ENCODE data around the gene TEX44.

- TF ChIP-seq EZH2phosphoT487 (IDR thresholded peaks at IDR 0.05; ENCODE audit: borderline replicate concordance, low read length) = no peak
- TF ChIP-seq, protein P1, sequence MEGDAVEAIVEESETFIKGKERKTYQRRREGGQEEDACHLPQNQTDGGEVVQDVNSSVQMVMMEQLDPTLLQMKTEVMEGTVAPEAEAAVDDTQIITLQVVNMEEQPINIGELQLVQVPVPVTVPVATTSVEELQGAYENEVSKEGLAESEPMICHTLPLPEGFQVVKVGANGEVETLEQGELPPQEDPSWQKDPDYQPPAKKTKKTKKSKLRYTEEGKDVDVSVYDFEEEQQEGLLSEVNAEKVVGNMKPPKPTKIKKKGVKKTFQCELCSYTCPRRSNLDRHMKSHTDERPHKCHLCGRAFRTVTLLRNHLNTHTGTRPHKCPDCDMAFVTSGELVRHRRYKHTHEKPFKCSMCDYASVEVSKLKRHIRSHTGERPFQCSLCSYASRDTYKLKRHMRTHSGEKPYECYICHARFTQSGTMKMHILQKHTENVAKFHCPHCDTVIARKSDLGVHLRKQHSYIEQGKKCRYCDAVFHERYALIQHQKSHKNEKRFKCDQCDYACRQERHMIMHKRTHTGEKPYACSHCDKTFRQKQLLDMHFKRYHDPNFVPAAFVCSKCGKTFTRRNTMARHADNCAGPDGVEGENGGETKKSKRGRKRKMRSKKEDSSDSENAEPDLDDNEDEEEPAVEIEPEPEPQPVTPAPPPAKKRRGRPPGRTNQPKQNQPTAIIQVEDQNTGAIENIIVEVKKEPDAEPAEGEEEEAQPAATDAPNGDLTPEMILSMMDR (IDR thresholded peaks at IDR 0.05; ENCODE audit: low read depth, low read length, poor library complexity, severe bottlenecking) = no peak
These were observed 19.6 kb upstream of the TEX44 start for GRCh38 chr2:231573096-231573495.
